K562 (cell line): ENCODE results near the gene ZNF432. TPM values are rescaled to one million over a fixed set of nuclear protein-coding genes. Genes with fewer than 3 reads are reported as not detected.

ENCODE experiments used
- ATF4 ChIP-seq: fragments of 450-650 bp; formaldehyde crosslinking; IDR thresholded peaks from 2 replicates; pipeline ENCODE4 v1.4.0; 2022; ENCODE audit warnings: mild to moderate bottlenecking, moderate library complexity
- DDX20 ChIP-seq: fragments of 450-650 bp; IDR thresholded peaks from 2 replicates; pipeline ENCODE4 v1.6.1; 2016; ENCODE audit warnings: missing genetic modification characterization, low read depth, mild to moderate bottlenecking, missing compliant biosample characterization, moderate library complexity
- ESRRA ChIP-seq: fragments of 450-650 bp; IDR thresholded peaks from 2 replicates; pipeline ENCODE4 v1.6.1; 2014; ENCODE audit warnings: low read depth, mild to moderate bottlenecking, moderate library complexity, borderline replicate concordance
- FOXP1 ChIP-seq: sonication (generic); formaldehyde crosslinking; IDR thresholded peaks from 2 replicates; pipeline ENCODE4 v1.8.0; 2022; ENCODE audit warnings: mild to moderate bottlenecking, missing genetic modification reagents
- GTF2B ChIP-seq: IDR thresholded peaks from 2 replicates; pipeline ENCODE4 v1.6.1; 2011; ENCODE audit not compliant: insufficient read length; ENCODE audit errors: extremely low read depth
- MAZ ChIP-seq, 2 experiments: fragments of 450-650 bp in 1 of 2; sonication (generic) in 1 of 2; formaldehyde crosslinking; IDR thresholded peaks in 1 of 2; conservative IDR thresholded peaks in 1 of 2; 2 replicates each; pipeline versions ENCODE4 v1.4.0 to v1.5.0; 2020; ENCODE audit warnings: mild to moderate bottlenecking in 1 of 2, missing genetic modification reagents in 1 of 2
- NEUROD1 ChIP-seq: fragments of 150-350 bp; IDR thresholded peaks from 2 replicates; pipeline ENCODE4 v1.6.1; 2014; ENCODE audit warnings: borderline replicate concordance, low read length, low read depth; ENCODE audit not compliant: partially characterized antibody
- RHOXF2B ChIP-seq: fragments of 250-450 bp; sonication (Bioruptor Pico); conservative IDR thresholded peaks from 2 replicates; pipeline ENCODE4 v1.5.1; 2021
- TAF1 ChIP-seq: IDR thresholded peaks from 2 replicates; pipeline ENCODE4 v1.6.1; 2011; ENCODE audit warnings: mild to moderate bottlenecking, low read length, moderate library complexity; ENCODE audit not compliant: insufficient read depth, control insufficient read depth, severe bottlenecking; ENCODE audit errors: extremely low read depth
- XRCC5 ChIP-seq: fragments of 200-400 bp; formaldehyde crosslinking; IDR thresholded peaks from 2 replicates; pipeline ENCODE4 v1.6.1; 2017; ENCODE audit warnings: low read depth, mild to moderate bottlenecking, low read length
- ZBTB2 ChIP-seq: fragments of 450-650 bp; IDR thresholded peaks from 2 replicates; pipeline ENCODE4 v1.6.1; 2016; ENCODE audit warnings: antibody characterized with exemption
- ZBTB9 ChIP-seq: fragments of 450-650 bp; formaldehyde crosslinking; IDR thresholded peaks from 2 replicates; pipeline ENCODE4 v1.4.0; 2020; ENCODE audit warnings: mild to moderate bottlenecking, moderate library complexity
- ZC3H8 ChIP-seq: fragments of 450-650 bp; IDR thresholded peaks from 2 replicates; pipeline ENCODE4 v1.6.1; 2017
- ZNF282 ChIP-seq: sonication (generic); formaldehyde crosslinking; IDR thresholded peaks from 2 replicates; pipeline ENCODE4 v1.8.1; 2023; ENCODE audit warnings: missing genetic modification reagents
- ZNF347 ChIP-seq: fragments of 450-650 bp; formaldehyde crosslinking; IDR thresholded peaks from 2 replicates; pipeline ENCODE4 v1.4.0; 2020; ENCODE audit warnings: low read depth, mild to moderate bottlenecking, moderate library complexity
- ZNF395 ChIP-seq: fragments of 200-800 bp; sonication (Bioruptor generic); IDR thresholded peaks from 2 replicates; pipeline ENCODE4 v1.6.1; 2017; ENCODE audit warnings: missing genetic modification characterization, missing compliant biosample characterization
- ZNF512 ChIP-seq: IDR thresholded peaks from 2 replicates; pipeline ENCODE4 v1.6.1; 2016; ENCODE audit warnings: missing genetic modification characterization, missing compliant biosample characterization
- ZNF57 ChIP-seq: fragments of 450-650 bp; formaldehyde crosslinking; IDR thresholded peaks from 2 replicates; pipeline ENCODE4 v1.4.0; 2020; ENCODE audit warnings: mild to moderate bottlenecking, moderate library complexity
- ZSCAN29 ChIP-seq: fragments of 450-650 bp; IDR thresholded peaks from 2 replicates; pipeline ENCODE4 v1.6.1; 2017
- polyA plus RNA-seq, 8 experiments: library from polyadenylated mRNA; depleted of rRNA in 4 of 8; stranded (reverse) in 5 of 8; unstranded in 3 of 8; fragments of >200 nt; fragmentation: Nextera tagmentation in 2 of 8; fragmentation: Illumina TruSeq in 1 of 8; extraction: Ambion mirVana in 2 of 8; extraction: Trizol in 1 of 8; gene quantifications; 2 replicates each; pipeline versions ENCODE4 v1.2.1 to v1.2.3, GENCODE V29; 2011 to 2014; ENCODE audit warnings: inconsistent platforms in 1 of 8, missing spikeins in 1 of 8
- total RNA-seq, 7 experiments: library from RNA; depleted of rRNA in 6 of 7; stranded (reverse); fragments of >200 nt in 6 of 7; fragmentation: Illumina TruSeq in 2 of 7; extraction: Trizol in 2 of 7; gene quantifications; 2 replicates each; pipeline versions ENCODE4 v1.2.1 to v1.2.3, GENCODE V29; 2011 to 2021; ENCODE audit warnings: low replicate concordance in 1 of 7

Gene ZNF432
- total and polyA plus RNA-seq, 9 of the 15 experiments (the other 6 are each of a cell fraction or from before 2014, with no cell fraction given), result 2.6 to 6.8 (median 4.0) TPM

GRCh38 chr19:52048555-52049501 is at the start of gene ZNF432 (continued):
- TF ChIP-seq ZNF395 (CRISPR knock-in tag) (peak; percentile 65; the same call in 1 of the 2 replicates), ZNF347 (CRISPR knock-in tag) (no peak), ESRRA (peak; percentile 95), TAF1 (peak; percentile 74), ZBTB2 (peak; percentile 87), ATF4 (CRISPR knock-in tag) (no peak), ZNF57 (CRISPR knock-in tag) (no peak), NEUROD1 (peak; percentile 15), GTF2B (no peak), XRCC5 (no peak), ZBTB9 (CRISPR knock-in tag) (0 out of 2 replicates have a peak, but pooled peaks have one; percentile 46), ZNF512 (no peak), RHOXF2B (CRISPR knock-in tag) (no peak), ZC3H8 (no peak), ZNF282 (CRISPR knock-in tag) (no peak), ZSCAN29 (no peak), DDX20 (tag) (no peak), MAZ (CRISPR knock-in tag; conservative IDR thresholded peaks at IDR 0.05 in 1 of 2, IDR thresholded peaks at IDR 0.05 in 1 of 2) (peak; percentile 59 to 69; a peak in 3 of 4 replicates), FOXP1 (peak; percentile 44; the same call in 1 of the 2 replicates)
